ENCODE data around the gene LIMS1.

- no peak for TF ChIP-seq CTCF (IDR thresholded peaks at IDR 0.05)
- no peak for TF ChIP-seq POLR2A (IDR thresholded peaks at IDR 0.05)
- no peak for TF ChIP-seq POLR2AphosphoS5 (IDR thresholded peaks at IDR 0.05)
These were observed 173.0 kb downstream of the LIMS1 start for GRCh38 chr2:108707300-108707699.
